Skin epidermis (tissue), 12 donors: ENCODE results near the gene C17orf58.
"Not testable (repeated sequence)": the region's sequence is repeated elsewhere in the genome, so short reads cannot be mapped to it uniquely, and the experiment has no call there.

Source experiments
- H3K27ac ChIP-seq, 21 experiments: fragments of 200-600 bp; sonication (generic) in 11 of 21; one replicate each; pipeline ENCODE4 v1.5.0; 2020; ENCODE audit warnings: mild to moderate bottlenecking in 3 of 21, inconsistent platforms in 2 of 21, moderate library complexity in 2 of 21
- H3K4me3 ChIP-seq, 7 experiments: fragments of 200-600 bp; sonication (generic) in 2 of 7; one replicate each; pipeline ENCODE4 v1.5.0; 2020; ENCODE audit warnings: inconsistent platforms in 2 of 7, mild to moderate bottlenecking in 2 of 7, moderate library complexity in 1 of 7

The C17orf58 gene

GRCh38 chr17:68011199-68011665 lies 15.0 kb upstream of the C17orf58 start:
- Histone ChIP-seq H3K4me3 (no peak overlapping the region), H3K27ac (no peak overlapping the region)

- Histone ChIP-seq H3K27ac (no peak overlapping the region), H3K4me3 (no peak overlapping the region)
Measured at GRCh38 chr17:68006797-68007196, 10.5 kb upstream of the C17orf58 start.

GRCh38 chr17:68004201-68004600 lies 7.9 kb upstream of the C17orf58 start:
- H3K27ac ChIP-seq, result no peak overlapping the region
- H3K4me3 ChIP-seq, result no peak overlapping the region

- H3K27ac ChIP-seq, result no peak overlapping the region
- no peak overlapping the region for H3K4me3 ChIP-seq
Measured at GRCh38 chr17:67999291-67999911, 3.1 kb upstream of the C17orf58 start.

- Histone ChIP-seq H3K27ac (no peak overlapping the region), H3K4me3 (no peak overlapping the region)
Measured at GRCh38 chr17:67998466-67998865, 2.2 kb upstream of the C17orf58 start.

GRCh38 chr17:67995570-67996263 lies 552 bp downstream of the C17orf58 start:
- peak overlapping the region; percentile 21 to 75 (median 44) for H3K4me3 ChIP-seq
- H3K27ac ChIP-seq, result peak overlapping the region in 10 of 21 experiments; percentile 10 to 79 (median 60)

- Histone ChIP-seq H3K27ac (peak overlapping the region in 9 of 21 experiments; percentile 11 to 89 (median 70)), H3K4me3 (peak overlapping the region; percentile 21 to 75 (median 44))
Measured at GRCh38 chr17:67994817-67995569, 1.3 kb downstream of the C17orf58 start.

- Histone ChIP-seq H3K27ac (peak overlapping the region; percentile 80 to 95 (median 89)), H3K4me3 (peak overlapping the region; percentile 53 to 75 (median 63))
Measured at GRCh38 chr17:67993998-67994361, 2.3 kb downstream of the C17orf58 start.

GRCh38 chr17:67993153-67993997 lies 2.9 kb downstream of the C17orf58 start:
- Histone ChIP-seq H3K4me3 (peak overlapping the region; percentile 53 to 75 (median 65)), H3K27ac (peak overlapping the region; percentile 82 to 95 (median 92))

GRCh38 chr17:67992548-67993152 lies 3.6 kb downstream of the C17orf58 start:
- Histone ChIP-seq H3K27ac (peak overlapping the region; percentile 58 to 94 (median 87)), H3K4me3 (peak overlapping the region; percentile 44 to 68 (median 62))

- no peak overlapping the region for H3K4me3 ChIP-seq
- no peak overlapping the region for H3K27ac ChIP-seq
Measured at GRCh38 chr17:67990909-67991308, 5.4 kb downstream of the C17orf58 start.

- no peak overlapping the region for H3K4me3 ChIP-seq
- H3K27ac ChIP-seq, result no peak overlapping the region
Measured at GRCh38 chr17:67983383-67983688, 12.9 kb downstream of the C17orf58 start.

GRCh38 chr17:67982686-67983382 lies 13.4 kb downstream of the C17orf58 start:
- H3K4me3 ChIP-seq, result no peak overlapping the region
- H3K27ac ChIP-seq, result no peak overlapping the region

- H3K4me3 ChIP-seq, result no peak overlapping the region
- H3K27ac ChIP-seq, result no peak overlapping the region
Measured at GRCh38 chr17:67982034-67982640, 14.1 kb downstream of the C17orf58 start.

GRCh38 chr17:67980883-67981282 lies 15.4 kb downstream of the C17orf58 start:
- H3K27ac ChIP-seq, result not testable (repeated sequence)

GRCh38 chr17:67980456-67980855 lies 15.8 kb downstream of the C17orf58 start:
- Histone ChIP-seq H3K4me3 (no peak overlapping the region), H3K27ac (no peak overlapping the region)

More at GRCh38 chr17:67980883-67981282, 15.4 kb downstream of the C17orf58 start:
- not testable (repeated sequence) for H3K4me3 ChIP-seq

- not testable (repeated sequence) for H3K27ac ChIP-seq, H3K4me3 ChIP-seq
Measured at GRCh38 chr17:67976306-67976705, 20.0 kb downstream of the C17orf58 start.

- Histone ChIP-seq H3K27ac (no peak overlapping the region), H3K4me3 (no peak overlapping the region)
Measured at GRCh38 chr17:67974598-67975066, 21.6 kb downstream of the C17orf58 start.
